HG03460 (cell line): ENCODE results near the gene JOSD1.
A peak's percentile ranks its signal among the peaks of the same experiment; 100 is the strongest.

ENCODE experiments used
- ATAC-seq: cut with Tn5 transposase; IDR thresholded peaks from one replicate; pipeline ENCODE4 v1.9.1; 2021; ENCODE audit not compliant: unreplicated experiment

JOSD1 gene

GRCh38 chr22:38700789-38701628 is at the start of gene JOSD1:
JOSD1 (minus strand) TSS chr22:38700943; CDS start chr22:38699987, 956 bp downstream.
- ATAC-seq = peak; percentile 35

DNA sequence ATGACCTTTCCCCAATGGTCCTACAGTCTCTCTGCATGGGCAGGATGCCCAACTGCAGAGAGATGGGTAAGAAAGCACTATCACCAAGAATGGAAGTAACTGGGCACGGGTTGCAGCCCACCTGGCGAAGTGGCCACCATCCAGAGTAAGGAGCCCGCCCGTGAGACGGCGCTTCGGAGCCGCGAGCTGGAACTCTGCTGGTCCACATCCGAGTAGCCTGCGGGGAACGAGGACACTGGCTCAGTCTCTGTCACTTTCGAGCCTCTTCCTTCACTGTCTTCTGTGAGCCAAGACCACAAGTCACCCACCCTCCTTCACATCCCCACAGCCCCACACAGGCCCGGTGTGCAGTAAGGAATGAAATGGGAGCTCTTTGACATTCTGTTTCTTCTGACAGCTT is 49.4 kb upstream of the JOSD1 start:
- ATAC-seq = no peak

DNA sequence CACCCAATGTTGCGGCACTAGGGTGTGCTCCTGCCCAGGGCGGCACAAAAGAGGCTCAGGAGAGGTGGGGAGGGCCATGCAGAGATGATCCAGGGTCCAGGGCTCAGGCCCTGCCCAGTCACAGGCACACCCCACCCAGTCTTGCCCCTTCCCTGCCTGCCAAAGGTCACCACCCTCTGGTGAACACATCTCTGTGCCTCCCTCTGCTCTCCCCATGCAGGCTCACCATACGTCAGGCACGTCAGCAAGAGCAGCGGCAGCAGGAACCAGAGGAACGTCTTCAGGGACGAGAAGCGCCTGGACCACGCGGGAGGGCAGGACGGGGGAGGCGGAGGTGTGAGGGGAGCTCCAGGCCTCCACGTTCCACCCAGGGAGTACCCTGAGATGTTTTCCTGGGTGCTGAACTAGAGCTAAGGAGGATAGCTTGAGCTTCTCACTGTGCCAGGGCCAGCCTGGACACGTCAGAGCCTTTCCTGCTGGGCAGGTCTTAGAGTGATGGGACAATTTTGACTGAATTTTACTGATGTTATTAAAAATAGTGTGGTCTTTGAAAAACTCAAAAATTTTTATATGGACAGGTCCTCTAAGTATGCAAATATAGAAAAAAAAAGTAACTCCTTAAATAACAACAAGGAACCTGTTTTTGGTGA is 47.9 kb upstream of the JOSD1 start:
- ATAC-seq = no peak

- no peak for ATAC-seq
These were observed 45.1 kb upstream of the JOSD1 start for GRCh38 chr22:38745676-38746460.

DNA sequence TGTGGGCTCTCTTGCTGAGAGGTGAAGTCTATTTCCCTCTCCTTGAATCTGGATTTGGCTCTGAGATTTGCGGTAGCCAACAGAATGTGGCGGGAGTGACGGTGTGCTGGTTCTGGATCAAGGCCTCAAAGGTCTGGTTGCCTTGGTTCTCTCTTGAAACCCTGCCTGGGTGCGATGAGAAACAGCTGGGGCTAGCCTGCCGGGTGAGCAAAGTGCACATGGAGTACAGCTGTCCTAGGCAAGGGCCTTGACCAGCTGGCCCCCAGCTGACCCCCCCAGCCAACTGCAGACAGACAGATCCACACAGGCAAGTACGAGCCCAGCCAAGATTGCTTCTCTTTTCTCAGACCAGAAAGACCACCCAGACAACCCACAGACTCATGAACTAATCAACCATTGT is 44.2 kb upstream of the JOSD1 start:
- no peak for ATAC-seq

- no peak for ATAC-seq
These were observed 41.6 kb upstream of the JOSD1 start for GRCh38 chr22:38742176-38742942.

- ATAC-seq = no peak
These were observed 40.8 kb upstream of the JOSD1 start for GRCh38 chr22:38741576-38741975.

DNA sequence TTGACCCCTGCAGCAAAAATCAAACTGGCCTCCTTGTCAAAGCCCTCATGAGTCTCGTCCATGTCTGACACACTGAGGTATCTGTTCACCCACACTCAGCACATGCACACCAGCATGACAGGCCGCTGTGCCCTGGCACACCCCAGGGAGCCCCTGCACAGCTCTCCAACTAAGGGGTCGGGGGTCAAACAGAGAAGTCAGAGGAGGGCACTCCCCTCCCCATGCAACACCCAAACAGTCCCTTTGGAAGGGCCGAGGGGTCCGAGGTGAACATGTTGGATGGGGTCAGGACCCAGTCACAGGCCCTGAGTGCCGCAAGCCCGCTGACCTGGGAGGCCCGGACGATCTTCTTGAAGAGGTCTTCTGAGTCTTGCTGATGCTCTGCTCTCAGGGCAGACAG is 40.4 kb upstream of the JOSD1 start:
- no peak for ATAC-seq

DNA sequence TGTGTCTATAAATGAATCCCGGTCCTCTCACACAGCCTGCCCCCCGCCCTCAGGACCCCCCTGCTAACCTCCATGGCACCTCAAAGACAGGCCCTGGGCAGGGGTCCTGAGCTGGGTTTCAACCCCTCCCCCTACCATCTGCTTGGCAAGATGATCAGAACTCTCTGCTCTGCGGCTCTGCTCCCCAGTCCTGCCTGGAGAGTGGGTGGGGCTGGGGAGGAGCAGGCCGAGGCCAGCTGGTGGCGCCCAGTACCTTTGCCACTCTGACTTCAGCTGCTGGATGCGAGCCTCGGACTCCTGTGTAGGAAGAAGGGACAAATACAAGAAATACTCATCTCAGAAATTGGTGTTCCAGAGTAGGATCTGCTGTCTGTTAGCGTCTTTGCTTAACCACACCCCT is 40.0 kb upstream of the JOSD1 start:
- no peak for ATAC-seq

DNA sequence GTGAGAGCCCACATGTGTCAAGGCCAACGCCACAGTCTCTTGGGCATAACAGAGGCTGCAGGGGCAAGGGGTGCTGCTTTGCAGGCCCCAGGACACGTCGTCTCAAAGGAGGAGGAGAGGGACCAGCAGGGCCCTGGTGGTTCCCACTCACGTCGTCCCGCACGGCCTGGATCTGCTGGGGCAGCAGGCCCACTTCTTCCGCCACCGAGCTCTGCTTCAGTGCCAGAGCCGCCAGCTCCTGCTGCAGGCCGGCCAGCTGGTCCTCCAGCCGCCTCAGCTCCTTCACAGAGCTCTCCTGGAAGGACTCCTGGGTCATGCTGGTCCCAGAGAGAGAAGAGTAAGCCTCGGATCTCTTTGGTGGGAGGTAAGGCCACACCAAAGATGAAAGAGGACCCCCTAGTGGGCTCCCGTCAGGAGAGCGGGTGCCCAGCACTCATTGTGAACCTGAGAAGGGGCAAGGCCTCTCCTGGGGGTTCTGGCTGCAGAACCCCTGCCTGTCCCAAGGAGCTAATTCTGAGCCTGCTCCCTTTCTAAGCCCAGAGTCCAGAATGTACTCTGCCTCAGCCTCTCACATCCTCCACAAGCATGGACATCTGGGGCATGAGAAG is 39.5 kb upstream of the JOSD1 start:
- ATAC-seq = no peak

- no peak for ATAC-seq
These were observed 38.7 kb upstream of the JOSD1 start for GRCh38 chr22:38739300-38740055.

GRCh38 chr22:38738475-38739070 is 37.8 kb upstream of the JOSD1 start:
- ATAC-seq = no peak

DNA sequence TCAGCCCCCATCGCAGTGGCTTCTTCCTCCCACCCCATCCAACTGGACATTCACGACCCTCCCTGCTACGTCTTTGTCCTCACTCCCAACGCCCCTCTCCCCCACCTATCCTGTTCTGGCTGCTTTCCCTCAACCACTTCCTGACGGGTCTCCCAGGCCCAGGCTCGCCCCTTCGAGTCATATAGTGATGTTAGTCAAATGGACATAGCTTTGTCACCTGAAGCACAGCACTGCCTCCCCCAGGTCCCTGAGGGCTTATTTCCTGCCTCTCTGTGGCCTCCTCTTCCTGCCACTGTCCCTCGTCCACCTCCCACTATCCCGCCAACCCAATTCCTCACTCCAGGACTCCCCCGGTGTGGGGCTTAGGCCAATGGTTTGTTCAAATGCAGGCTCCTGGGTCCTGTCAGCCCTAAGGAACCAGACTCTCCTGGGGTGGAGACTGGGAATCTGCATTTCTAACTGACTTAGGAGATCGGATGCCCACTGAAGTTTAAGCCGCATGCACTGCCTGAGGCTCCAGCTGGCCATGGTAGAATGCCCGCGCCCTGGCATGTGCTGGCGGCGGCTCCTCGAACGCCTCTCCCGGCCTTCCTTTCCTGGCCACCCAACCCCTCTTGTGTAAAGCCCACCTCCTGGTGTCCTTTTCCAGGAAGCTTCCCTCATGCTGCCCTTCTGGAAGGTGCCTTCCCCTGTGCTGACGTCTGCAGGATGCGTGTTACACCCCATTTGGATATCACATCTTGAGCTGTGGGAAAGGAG is 36.7 kb upstream of the JOSD1 start:
- no peak for ATAC-seq

DNA sequence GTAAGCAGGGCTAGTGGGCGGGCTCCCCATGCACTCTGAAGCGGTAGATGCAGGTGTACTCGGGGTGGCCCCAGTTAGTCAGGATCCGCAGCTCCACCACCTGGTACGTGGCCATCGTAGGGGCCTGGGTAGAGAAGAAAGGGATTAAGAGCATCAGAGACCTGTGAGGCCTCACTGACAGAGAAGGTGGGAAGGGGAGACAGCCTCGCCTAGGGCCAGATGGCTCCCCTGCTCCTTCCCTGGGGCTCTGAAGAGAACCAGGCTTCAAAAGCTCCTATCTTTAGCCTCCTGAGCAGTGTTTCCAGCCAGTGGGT is 35.5 kb upstream of the JOSD1 start:
- ATAC-seq = no peak

- no peak for ATAC-seq
These were observed 34.9 kb upstream of the JOSD1 start for GRCh38 chr22:38735465-38736256.

- no peak for ATAC-seq
These were observed 34.4 kb upstream of the JOSD1 start for GRCh38 chr22:38735126-38735464.

DNA sequence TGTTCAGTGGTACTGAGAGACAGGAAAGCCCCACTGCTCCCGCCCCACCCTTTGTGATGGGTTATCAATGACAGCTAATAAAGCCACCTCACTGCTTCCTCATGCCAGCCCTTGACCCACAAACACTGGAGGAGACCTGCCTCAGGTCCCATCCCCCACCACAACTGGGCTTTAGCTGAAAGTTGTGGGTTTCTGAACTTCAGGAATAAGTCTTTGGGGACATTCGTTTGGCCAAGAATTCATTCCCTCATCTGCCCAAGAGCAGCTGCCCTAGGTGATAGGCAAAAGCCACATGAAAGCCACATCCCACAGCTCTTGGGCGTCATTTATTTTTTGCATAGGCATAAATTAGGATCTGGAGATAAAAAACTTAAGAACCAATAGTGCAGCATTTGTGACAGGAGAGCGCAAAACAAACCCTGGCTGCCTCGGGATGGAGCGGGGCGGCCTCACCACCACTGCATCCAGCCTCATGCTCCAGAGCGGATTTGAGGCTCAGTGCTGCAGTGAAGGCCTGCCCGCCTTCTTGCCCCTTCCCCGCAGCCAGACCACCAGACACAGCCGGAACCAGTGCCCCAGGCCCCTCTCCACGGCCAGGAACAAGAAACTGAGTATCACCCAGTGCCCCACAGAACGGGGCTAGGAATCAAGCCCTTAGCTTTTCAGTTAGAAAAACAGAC is 33.8 kb upstream of the JOSD1 start:
- no peak for ATAC-seq
